ENCODE results near the gene AMPH.
"Not testable (repeated sequence)": the region's sequence is repeated elsewhere in the genome, so short reads cannot be mapped to it uniquely, and the experiment has no call there.

GRCh38 chr7:38349869-38350583, 281.1 kb downstream of the AMPH start:
- TF ChIP-seq, protein P1, sequence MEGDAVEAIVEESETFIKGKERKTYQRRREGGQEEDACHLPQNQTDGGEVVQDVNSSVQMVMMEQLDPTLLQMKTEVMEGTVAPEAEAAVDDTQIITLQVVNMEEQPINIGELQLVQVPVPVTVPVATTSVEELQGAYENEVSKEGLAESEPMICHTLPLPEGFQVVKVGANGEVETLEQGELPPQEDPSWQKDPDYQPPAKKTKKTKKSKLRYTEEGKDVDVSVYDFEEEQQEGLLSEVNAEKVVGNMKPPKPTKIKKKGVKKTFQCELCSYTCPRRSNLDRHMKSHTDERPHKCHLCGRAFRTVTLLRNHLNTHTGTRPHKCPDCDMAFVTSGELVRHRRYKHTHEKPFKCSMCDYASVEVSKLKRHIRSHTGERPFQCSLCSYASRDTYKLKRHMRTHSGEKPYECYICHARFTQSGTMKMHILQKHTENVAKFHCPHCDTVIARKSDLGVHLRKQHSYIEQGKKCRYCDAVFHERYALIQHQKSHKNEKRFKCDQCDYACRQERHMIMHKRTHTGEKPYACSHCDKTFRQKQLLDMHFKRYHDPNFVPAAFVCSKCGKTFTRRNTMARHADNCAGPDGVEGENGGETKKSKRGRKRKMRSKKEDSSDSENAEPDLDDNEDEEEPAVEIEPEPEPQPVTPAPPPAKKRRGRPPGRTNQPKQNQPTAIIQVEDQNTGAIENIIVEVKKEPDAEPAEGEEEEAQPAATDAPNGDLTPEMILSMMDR (conservative IDR thresholded peaks at IDR 0.05 in 1 of 2, IDR thresholded peaks at IDR 0.05 in 1 of 2; ENCODE audit: low read depth in 1 of 2, low read length in 2 of 2): peak in 1 of 2 donors; percentile 25
- not testable (repeated sequence) for TF ChIP-seq EZH2 (IDR thresholded peaks at IDR 0.05; ENCODE audit: low read length, missing control alignments)
